Adrenal gland (tissue), 12 donors: Measurements from ENCODE around the gene GUCA1A. TPM values are rescaled to one million over a fixed set of nuclear protein-coding genes. Genes with fewer than 3 reads are reported as not detected.

Experiments
- DNase-seq, 7 donors: peaks; one replicate each; pipeline ENCODE4 v3.0.0-alpha.2; 2019 to 2020
- H3K27ac ChIP-seq, 5 donors: fragments of 200-600 bp; sonication (generic) in 4 of 5; 1 replicate in 3 of 5; 2 replicates in 2 of 5; pipeline versions ENCODE4 v1.5.1 to v1.8.0; 2016 to 2020; ENCODE audit warnings: mild to moderate bottlenecking in 1 of 5
- H3K27me3 ChIP-seq: fragments of 200-600 bp; 2 replicates; pipeline ENCODE4 v1.8.0; 2021
- H3K36me3 ChIP-seq, 2 donors: fragments of 200-600 bp; replicated peaks in 1 of 2; 1 replicate in 1 of 2; 2 replicates in 1 of 2; pipeline versions ENCODE4 v1.5.1 to v1.8.0; 2018 to 2022
- H3K4me1 ChIP-seq, 2 donors: fragments of 200-600 bp; replicated peaks in 1 of 2; 1 replicate in 1 of 2; 2 replicates in 1 of 2; pipeline versions ENCODE4 v1.5.1 to v1.8.0; 2018 to 2021
- H3K4me3 ChIP-seq, 4 donors: fragments of 200-600 bp; sonication (generic) in 3 of 4; one replicate each; pipeline ENCODE4 v1.5.1; 2016 to 2018
- H3K9me3 ChIP-seq, 3 donors: fragments of 200-600 bp; sonication (generic) in 1 of 3; replicated peaks in 1 of 3; 1 replicate in 2 of 3; 2 replicates in 1 of 3; pipeline versions ENCODE4 v1.5.1 to v1.8.0; 2016 to 2021
- CTCF ChIP-seq, 6 experiments: fragments of 450-650 bp in 4 of 6; fragments of 200-600 bp in 2 of 6; sonication (generic) in 1 of 6; IDR thresholded peaks; 1 replicate in 5 of 6; 2 replicates in 1 of 6; pipeline versions ENCODE4 v1.5.1 to v1.8.0; 2016 to 2021; ENCODE audit warnings: antibody characterized with exemption in 6 of 6, mild to moderate bottlenecking in 2 of 6, moderate library complexity in 1 of 6
- POLR2A ChIP-seq, 2 donors: fragments of 450-650 bp; IDR thresholded peaks; one replicate each; pipeline ENCODE4 v1.6.1; 2017; ENCODE audit warnings: antibody characterized with exemption in 2 of 2, mild to moderate bottlenecking in 2 of 2, moderate library complexity in 1 of 2
- WGBS, 4 donors: extraction: QIAGEN DNeasy Blood & Tissue Kit in 2 of 4; methylation state at CpG; one replicate each; pipeline versions ENCODE4 v1.1.5 to v1.1.7; 2013 to 2017; 5-methylcytosine and 5-hydroxymethylcytosine counted together
- intact Hi-C, 2 donors: fragments of 100-400 bp; cut with DNase I; formaldehyde crosslinking; loops; one replicate each; pipeline versions ENCODE4 v1.14.1 to v1.15.0; 2022 to 2023
- polyA plus RNA-seq, 3 donors: library from polyadenylated mRNA; stranded (reverse); fragments of 200-250 nt in 2 of 3; fragments of 350-450 nt in 1 of 3; fragmentation: Illumina TruSeq in 1 of 3; extraction: RNeasy Lipid Tissue Mini Kit (QIAGEN cat#74804) in 1 of 3; gene quantifications; one replicate each; pipeline ENCODE4 v1.2.3, GENCODE V29; 2013 to 2014
- total RNA-seq, 9 donors: library from RNA; depleted of rRNA in 4 of 9; stranded (reverse); fragments of >200 nt in 4 of 9; fragments of 120-200 nt in 1 of 9; fragmentation: NEBNext Ultra II Directional in 1 of 9; extraction: Animal tissue kit (Norgen Biotek cat#: 25700) in 1 of 9; gene quantifications; one replicate each; pipeline versions ENCODE4 v1.1.0 to v1.2.4, GENCODE V29; 2013 to 2023
- donor health status: healthy with polysubstance abuse.
- donor health status: Bipolar disorder and iron deficiency.
- donor health status: DM: yes; HTN: yes; CAD: no.
- donor health status: DM: no; HTN: no; CAD: no.
- donor health status: DM: no; HTN: no; CAD: no.
- donor health status: DM: yes; HTN: yes; CAD: no.

The GUCA1A gene
- total and polyA plus RNA-seq, 12 donors: 0.17 TPM; not detected in 11

GRCh38 chr6:42158631-42159030, 14.5 kb upstream of the GUCA1A start:
- 78 to 100% (median 87%) methylated on average over 1 to 2 of the region's 2 CpGs for WGBS, 4 donors
- no peaks in the 10 kb centered on the region for H3K27me3 ChIP-seq
- no peak for TF ChIP-seq POLR2A (IDR thresholded peaks at IDR 0.05)
- no peak for TF ChIP-seq CTCF (IDR thresholded peaks at IDR 0.05)
- no peaks in the 10 kb centered on the region for H3K4me1 ChIP-seq
- no peak overlapping the region for H3K27ac ChIP-seq
- no peaks in the 10 kb centered on the region for H3K9me3 ChIP-seq
- DNase-seq: no peak
- no peaks in the 10 kb centered on the region for H3K36me3 ChIP-seq
- H3K4me3 ChIP-seq: no peak overlapping the region
- intact Hi-C loops: no loop called here

GRCh38 chr6:42159431-42160024, 13.6 kb upstream of the GUCA1A start:
- TF ChIP-seq POLR2A (IDR thresholded peaks at IDR 0.05) (no peak), CTCF (IDR thresholded peaks at IDR 0.05) (no peak)
- H3K4me3 ChIP-seq: no peak overlapping the region
- H3K36me3 ChIP-seq: no peaks in the 10 kb centered on the region
- no peak overlapping the region for H3K27ac ChIP-seq
- no peak for DNase-seq
- no peaks in the 10 kb centered on the region for H3K9me3 ChIP-seq
- intact Hi-C loops: no loop called here
- no peaks in the 10 kb centered on the region for H3K27me3 ChIP-seq
- WGBS, 4 donors: 50 to 72% (median 68%) methylated on average over 2 to 4 of the region's 4 CpGs
- no peaks in the 10 kb centered on the region for H3K4me1 ChIP-seq

GRCh38 chr6:42162384-42162783, 10.8 kb upstream of the GUCA1A start:
- H3K4me3 ChIP-seq: no peak overlapping the region
- 41 to 55% (median 48%) methylated on average over 7 of the region's 7 CpGs for WGBS, 4 donors
- intact Hi-C loops: no loop called here
- no peak overlapping the region for H3K27ac ChIP-seq
- DNase-seq: no peak
- no peaks in the 10 kb centered on the region for H3K36me3 ChIP-seq
- TF ChIP-seq POLR2A (IDR thresholded peaks at IDR 0.05) (no peak), CTCF (IDR thresholded peaks at IDR 0.05) (no peak)
- H3K4me1 ChIP-seq: no peaks in the 10 kb centered on the region
- no peaks in the 10 kb centered on the region for H3K27me3 ChIP-seq
- no peaks in the 10 kb centered on the region for H3K9me3 ChIP-seq

GRCh38 chr6:42162812-42163211, 10.4 kb upstream of the GUCA1A start:
- Histone ChIP-seq H3K4me1 (no peaks in the 10 kb centered on the region), H3K36me3 (no peaks in the 10 kb centered on the region), H3K27me3 (no peaks in the 10 kb centered on the region), H3K9me3 (no peaks in the 10 kb centered on the region), H3K4me3 (no peak overlapping the region), H3K27ac (no peak overlapping the region)
- 89 to 95% (median 89%) methylated on average over 13 of the region's 13 CpGs for WGBS, 4 donors
- no peak for DNase-seq
- intact Hi-C loops: no loop called here
- TF ChIP-seq CTCF (IDR thresholded peaks at IDR 0.05) (no peak), POLR2A (IDR thresholded peaks at IDR 0.05) (no peak)
